Measurements from ENCODE around the gene ALMS1. TPM values are rescaled to one million over a fixed set of nuclear protein-coding genes. Genes with fewer than 3 reads are reported as not detected.
"Not testable (repeated sequence)": the region's sequence is repeated elsewhere in the genome, so short reads cannot be mapped to it uniquely, and the experiment has no call there.

Gene ALMS1
- polyA plus RNA-seq, 1 experiment, result 9.3 TPM

GRCh38 chr2:73489053-73489452 lies 103.4 kb downstream of the ALMS1 start:
- ChIA-PET CTCF (no interaction called here), POLR2A (no interaction called here)
- no peak for DNase-seq (ENCODE audit: low read depth, low spot score)
- Histone ChIP-seq H3K9me3 (ENCODE audit: control insufficient read depth, insufficient read depth, low read length) (peaks cover 6% of the 10 kb centered on the region; the same call in 1 of the 2 replicates), H3K4me3 (ENCODE audit: low read depth, low read length) (no peak overlapping the region), H3K27ac (ENCODE audit: low read depth, low read length) (no peak overlapping the region), H3K27me3 (ENCODE audit: control insufficient read depth, insufficient read depth, low read length) (no peaks in the 10 kb centered on the region)
- TF ChIP-seq, protein P1, sequence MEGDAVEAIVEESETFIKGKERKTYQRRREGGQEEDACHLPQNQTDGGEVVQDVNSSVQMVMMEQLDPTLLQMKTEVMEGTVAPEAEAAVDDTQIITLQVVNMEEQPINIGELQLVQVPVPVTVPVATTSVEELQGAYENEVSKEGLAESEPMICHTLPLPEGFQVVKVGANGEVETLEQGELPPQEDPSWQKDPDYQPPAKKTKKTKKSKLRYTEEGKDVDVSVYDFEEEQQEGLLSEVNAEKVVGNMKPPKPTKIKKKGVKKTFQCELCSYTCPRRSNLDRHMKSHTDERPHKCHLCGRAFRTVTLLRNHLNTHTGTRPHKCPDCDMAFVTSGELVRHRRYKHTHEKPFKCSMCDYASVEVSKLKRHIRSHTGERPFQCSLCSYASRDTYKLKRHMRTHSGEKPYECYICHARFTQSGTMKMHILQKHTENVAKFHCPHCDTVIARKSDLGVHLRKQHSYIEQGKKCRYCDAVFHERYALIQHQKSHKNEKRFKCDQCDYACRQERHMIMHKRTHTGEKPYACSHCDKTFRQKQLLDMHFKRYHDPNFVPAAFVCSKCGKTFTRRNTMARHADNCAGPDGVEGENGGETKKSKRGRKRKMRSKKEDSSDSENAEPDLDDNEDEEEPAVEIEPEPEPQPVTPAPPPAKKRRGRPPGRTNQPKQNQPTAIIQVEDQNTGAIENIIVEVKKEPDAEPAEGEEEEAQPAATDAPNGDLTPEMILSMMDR (IDR thresholded peaks at IDR 0.05; ENCODE audit: low read depth, low read length), result no peak

- Histone ChIP-seq H3K9me3 (ENCODE audit: control insufficient read depth, insufficient read depth, low read length) (no peaks in the 10 kb centered on the region), H3K27ac (ENCODE audit: low read depth, low read length) (no peak overlapping the region), H3K4me3 (ENCODE audit: low read depth, low read length) (no peak overlapping the region), H3K27me3 (ENCODE audit: control insufficient read depth, insufficient read depth, low read length) (no peaks in the 10 kb centered on the region)
- CTCF ChIA-PET, result no interaction called here
- POLR2A ChIA-PET, result no interaction called here
- TF ChIP-seq, protein P1 (IDR thresholded peaks at IDR 0.05; ENCODE audit: low read depth, low read length), result no peak
- no peak for DNase-seq (ENCODE audit: low read depth, low spot score)
Observed at GRCh38 chr2:73494031-73494430, 108.4 kb downstream of the ALMS1 start.

DNA sequence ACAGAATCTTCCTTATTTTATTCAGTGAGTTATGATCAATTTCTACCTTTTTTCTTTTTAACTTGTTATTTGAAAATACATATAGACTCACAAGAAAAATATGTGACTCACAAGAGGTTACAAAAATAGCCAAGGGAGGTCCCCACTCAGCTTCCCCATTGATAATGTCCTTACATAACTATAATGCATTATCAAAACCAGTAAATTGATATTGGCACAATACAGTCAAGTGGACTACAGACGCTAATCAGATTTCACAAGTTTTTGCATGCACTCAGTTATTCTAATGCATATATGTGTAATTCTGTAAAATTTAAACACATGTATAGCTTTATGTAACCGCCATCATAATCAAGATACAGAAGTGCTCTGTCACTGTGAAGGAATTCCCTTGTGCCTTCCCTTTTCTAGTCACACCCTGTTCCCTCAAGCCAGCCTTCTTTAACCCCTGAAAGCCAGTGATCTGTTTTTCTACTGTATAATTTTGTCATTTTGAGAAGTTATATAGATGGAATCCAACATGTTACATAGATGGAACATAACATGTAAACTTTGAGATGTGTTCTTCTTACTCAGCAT lies 118.4 kb downstream of the ALMS1 start:
- no peaks in the 10 kb centered on the region for H3K27me3 ChIP-seq (ENCODE audit: control insufficient read depth, insufficient read depth, low read length)
- TF ChIP-seq, protein P1 (IDR thresholded peaks at IDR 0.05; ENCODE audit: low read depth, low read length), result no peak
- ChIA-PET POLR2A (no interaction called here), CTCF (no interaction called here)
- no peaks in the 10 kb centered on the region for H3K9me3 ChIP-seq (ENCODE audit: control insufficient read depth, insufficient read depth, low read length)
- H3K27ac ChIP-seq (ENCODE audit: low read depth, low read length), result no peak overlapping the region
- no peak for DNase-seq (ENCODE audit: low read depth, low spot score)
- no peak overlapping the region for H3K4me3 ChIP-seq (ENCODE audit: low read depth, low read length)

GRCh38 chr2:73504850-73505249 lies 119.2 kb downstream of the ALMS1 start:
- H3K4me3 ChIP-seq (ENCODE audit: low read depth, low read length); H3K9me3 ChIP-seq (ENCODE audit: control insufficient read depth, insufficient read depth, low read length); DNase-seq (ENCODE audit: low read depth, low spot score); H3K27ac ChIP-seq (ENCODE audit: low read depth, low read length); H3K27me3 ChIP-seq (ENCODE audit: control insufficient read depth, insufficient read depth, low read length); CTCF ChIA-PET; POLR2A ChIA-PET: not testable (repeated sequence)

- DNase-seq (ENCODE audit: low read depth, low spot score); H3K27me3 ChIP-seq (ENCODE audit: control insufficient read depth, insufficient read depth, low read length); H3K9me3 ChIP-seq (ENCODE audit: control insufficient read depth, insufficient read depth, low read length); CTCF ChIA-PET; H3K4me3 ChIP-seq (ENCODE audit: low read depth, low read length); H3K27ac ChIP-seq (ENCODE audit: low read depth, low read length); POLR2A ChIA-PET: not testable (repeated sequence)
Observed at GRCh38 chr2:73510470-73510869, 124.8 kb downstream of the ALMS1 start.

DNA sequence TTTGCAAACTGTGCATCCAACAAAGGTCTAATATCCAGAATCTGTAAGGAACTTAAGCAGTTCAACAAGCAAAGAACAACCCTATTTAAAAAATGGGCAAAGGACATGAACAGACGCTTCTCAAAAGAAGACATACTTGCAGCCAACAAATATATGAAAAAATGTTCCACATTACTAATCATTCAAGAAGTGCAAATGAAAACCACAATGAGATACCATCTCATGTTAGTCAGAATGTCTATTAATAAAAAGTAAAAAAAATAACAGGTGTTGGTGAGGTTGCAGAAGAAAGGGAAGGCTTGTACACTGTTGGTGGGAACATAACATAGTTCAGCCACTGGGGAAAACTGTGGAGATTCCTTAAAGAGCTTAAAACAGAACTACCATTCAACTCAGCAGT lies 130.4 kb downstream of the ALMS1 start:
- H3K4me3 ChIP-seq (ENCODE audit: low read depth, low read length), result no peak overlapping the region
- ChIA-PET CTCF (no interaction called here), POLR2A (no interaction called here)
- TF ChIP-seq, protein P1 (IDR thresholded peaks at IDR 0.05; ENCODE audit: low read depth, low read length), result no peak
- no peak for DNase-seq (ENCODE audit: low read depth, low spot score)
- H3K9me3 ChIP-seq (ENCODE audit: control insufficient read depth, insufficient read depth, low read length), result no peaks in the 10 kb centered on the region; the same call in 1 of the 2 replicates
- H3K27me3 ChIP-seq (ENCODE audit: control insufficient read depth, insufficient read depth, low read length), result no peaks in the 10 kb centered on the region
- no peak overlapping the region for H3K27ac ChIP-seq (ENCODE audit: low read depth, low read length)
